OCI-LY1 (cell line): ENCODE results near the gene CYFIP1.

Source experiments
- EZH2 ChIP-seq: fragments of 200-600 bp; sonication (generic), shearing (Covaris generic); IDR thresholded peaks from 2 replicates; pipeline ENCODE4 v1.8.0; 2017; ENCODE audit warnings: borderline replicate concordance, mixed run types, mild to moderate bottlenecking, antibody characterized with exemption, low read length, moderate library complexity, mixed read lengths
- TF ChIP-seq, protein P1 (sequence below): fragments of 200-600 bp; sonication (generic), shearing (Covaris generic); IDR thresholded peaks from 2 replicates; pipeline ENCODE4 v1.5.1; 2017; ENCODE audit warnings: mild to moderate bottlenecking, antibody characterized with exemption, low read length, moderate library complexity, mixed read lengths

DNA sequence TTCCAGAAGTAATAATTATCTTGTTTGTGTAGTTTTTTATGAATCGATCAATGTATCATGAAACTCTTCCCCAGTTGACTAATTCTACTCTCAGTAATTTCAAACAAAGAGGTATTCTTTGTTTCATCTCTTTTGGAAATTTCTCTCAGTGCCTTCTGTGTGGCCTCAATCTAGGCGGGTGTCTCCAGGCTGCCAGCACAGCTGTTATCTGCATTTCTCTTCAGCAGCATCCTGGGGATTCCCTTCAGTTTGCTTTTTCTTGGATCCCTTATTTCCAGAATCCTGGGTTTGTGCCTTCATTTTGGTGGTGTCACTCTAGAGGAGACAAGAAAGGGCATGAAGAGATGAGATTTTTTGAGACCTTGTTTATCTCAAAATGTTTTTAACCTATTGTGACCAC is 119.0 kb downstream of the CYFIP1 start:
- TF ChIP-seq, protein P1, sequence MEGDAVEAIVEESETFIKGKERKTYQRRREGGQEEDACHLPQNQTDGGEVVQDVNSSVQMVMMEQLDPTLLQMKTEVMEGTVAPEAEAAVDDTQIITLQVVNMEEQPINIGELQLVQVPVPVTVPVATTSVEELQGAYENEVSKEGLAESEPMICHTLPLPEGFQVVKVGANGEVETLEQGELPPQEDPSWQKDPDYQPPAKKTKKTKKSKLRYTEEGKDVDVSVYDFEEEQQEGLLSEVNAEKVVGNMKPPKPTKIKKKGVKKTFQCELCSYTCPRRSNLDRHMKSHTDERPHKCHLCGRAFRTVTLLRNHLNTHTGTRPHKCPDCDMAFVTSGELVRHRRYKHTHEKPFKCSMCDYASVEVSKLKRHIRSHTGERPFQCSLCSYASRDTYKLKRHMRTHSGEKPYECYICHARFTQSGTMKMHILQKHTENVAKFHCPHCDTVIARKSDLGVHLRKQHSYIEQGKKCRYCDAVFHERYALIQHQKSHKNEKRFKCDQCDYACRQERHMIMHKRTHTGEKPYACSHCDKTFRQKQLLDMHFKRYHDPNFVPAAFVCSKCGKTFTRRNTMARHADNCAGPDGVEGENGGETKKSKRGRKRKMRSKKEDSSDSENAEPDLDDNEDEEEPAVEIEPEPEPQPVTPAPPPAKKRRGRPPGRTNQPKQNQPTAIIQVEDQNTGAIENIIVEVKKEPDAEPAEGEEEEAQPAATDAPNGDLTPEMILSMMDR: no peak
- TF ChIP-seq EZH2: no peak
